ENCODE results near the gene DNAJB1. TPM values are rescaled to one million over a fixed set of nuclear protein-coding genes. Genes with fewer than 3 reads are reported as not detected.
A peak's percentile ranks its signal among the peaks of the same experiment; 100 is the strongest.

The DNAJB1 gene
- total and polyA plus RNA-seq, 2 experiments from 2014 or later: 43.2 to 53.3 TPM

DNA sequence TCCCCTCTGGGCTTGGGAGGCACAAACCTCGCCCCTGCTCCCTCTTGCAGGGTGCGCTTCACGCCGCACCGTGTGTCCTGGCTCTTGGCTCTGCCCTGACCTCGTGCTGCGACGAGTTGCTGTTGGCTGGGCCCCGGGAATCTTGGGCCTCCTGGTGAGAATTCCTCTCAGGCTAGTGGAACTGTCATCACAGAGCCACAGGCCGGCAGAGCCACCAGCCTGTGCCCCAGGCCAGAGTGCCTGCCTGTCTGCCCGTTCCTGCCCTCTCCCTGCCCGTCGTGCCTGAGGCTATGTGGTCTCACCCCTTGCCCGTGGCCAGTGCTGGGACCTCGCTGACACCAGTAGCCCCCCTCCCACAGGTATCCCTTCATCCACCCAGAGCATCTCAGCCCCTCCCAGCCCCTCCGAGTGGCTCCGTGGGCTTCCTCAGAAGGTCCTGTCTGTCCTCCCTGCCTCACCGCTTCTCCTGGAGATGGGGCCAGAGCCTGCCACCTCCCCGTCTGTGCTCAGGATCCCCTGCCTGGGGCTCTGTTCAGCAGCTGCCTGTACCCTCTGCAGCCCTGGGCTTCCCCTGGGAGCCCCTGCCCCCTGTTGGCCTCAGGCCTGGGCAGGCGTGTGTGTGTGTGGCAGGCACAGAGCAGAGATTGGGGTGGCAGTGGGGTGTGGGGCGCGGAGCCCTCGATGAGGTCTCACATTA lies 40.3 kb upstream of the DNAJB1 start:
- Histone ChIP-seq H3K9me2 (ENCODE audit: insufficient read depth) (no peaks in the 10 kb centered on the region), H3K4me2 (peak overlapping the region; percentile 32; the same call in 1 of the 2 replicates), H3K36me3 (ENCODE audit: insufficient read depth) (no peaks in the 10 kb centered on the region), H3F3A (replicated peaks; ENCODE audit: low read depth) (peaks cover 4% of the 10 kb centered on the region; the same call in 1 of the 2 replicates), H3K27ac (ENCODE audit: low read depth) (no peak overlapping the region), H2AFZ (no peak overlapping the region), H3K79me2 (replicated peaks; ENCODE audit: insufficient read depth) (peaks cover 47% of the 10 kb centered on the region), H3K27me3 (ENCODE audit: insufficient read depth) (no peaks in the 10 kb centered on the region), H3K4me3 (no peak overlapping the region), H3K4me1 (ENCODE audit: insufficient read depth) (peaks cover 36% of the 10 kb centered on the region), H4K20me1 (replicated peaks; ENCODE audit: insufficient read depth) (peaks cover 6% of the 10 kb centered on the region)
- Mint-ChIP-seq H3K27ac (no peak overlapping the region), H3K27me3 (ENCODE audit: insufficient read depth, low read depth, poor library complexity) (peaks cover 21% of the 10 kb centered on the region), H3K36me3 (ENCODE audit: low read depth) (no peaks in the 10 kb centered on the region), H3K4me3 (no peak overlapping the region), H3K9me3 (no peaks in the 10 kb centered on the region), H3K4me1 (peaks cover 42% of the 10 kb centered on the region)
- no peak for DNase-seq (ENCODE audit: low spot score)
- TF ChIP-seq POLR2AphosphoS5 (IDR thresholded peaks at IDR 0.05; ENCODE audit: low read depth): no peak
- ATAC-seq: no peak

DNA sequence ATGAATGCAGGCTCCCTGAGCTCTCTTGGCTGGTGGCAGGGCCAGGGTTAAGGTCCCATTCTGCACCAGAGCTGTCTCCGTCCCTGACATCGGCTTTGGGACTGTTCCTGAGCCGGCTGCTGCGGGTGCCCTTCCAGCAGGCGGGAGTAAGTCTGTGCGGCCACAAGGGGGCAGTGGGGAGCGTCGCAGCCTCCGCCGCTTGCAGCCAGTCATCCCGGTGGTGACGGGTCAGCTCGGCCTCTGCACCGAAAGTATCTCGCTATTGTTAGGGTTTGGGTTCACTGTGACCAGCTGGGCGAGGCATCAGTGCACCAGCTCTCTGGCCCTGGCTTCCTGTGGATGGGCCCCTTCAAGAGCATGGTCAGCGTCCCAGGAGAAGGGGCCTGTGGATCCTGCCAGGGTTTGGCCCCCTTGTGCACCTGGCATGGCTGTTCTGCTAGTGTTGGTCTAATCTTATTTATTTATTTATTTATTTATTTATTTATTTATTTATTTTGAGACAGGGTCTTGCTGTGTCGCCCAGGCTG lies 38.5 kb upstream of the DNAJB1 start:
- H3K4me3 ChIP-seq: no peak overlapping the region
- H3K36me3 ChIP-seq (ENCODE audit: insufficient read depth): no peaks in the 10 kb centered on the region
- H3K4me2 ChIP-seq: no peak overlapping the region
- H2AFZ ChIP-seq: no peak overlapping the region
- H3K27me3 Mint-ChIP-seq (ENCODE audit: insufficient read depth, low read depth, poor library complexity): peaks cover 22% of the 10 kb centered on the region
- peaks cover 62% of the 10 kb centered on the region for H3K79me2 ChIP-seq (replicated peaks; ENCODE audit: insufficient read depth)
- H3K4me3 Mint-ChIP-seq: no peak overlapping the region
- no peaks in the 10 kb centered on the region for H3K9me3 Mint-ChIP-seq
- H3K9me2 ChIP-seq (ENCODE audit: insufficient read depth): no peaks in the 10 kb centered on the region
- 0 out of 2 replicates have a peak overlapping the region, but pooled peaks have one; percentile 72 for H3K27ac ChIP-seq (ENCODE audit: low read depth)
- H3K4me1 ChIP-seq (ENCODE audit: insufficient read depth): peaks cover 20% of the 10 kb centered on the region; the same call in 1 of the 2 replicates
- ATAC-seq (peak; percentile 75), DNase-seq (ENCODE audit: low spot score) (peak; percentile 93)
- H3K27ac Mint-ChIP-seq: peak overlapping the region; percentile 19; the same call in 1 of the 2 replicates
- H3F3A ChIP-seq (replicated peaks; ENCODE audit: low read depth): peaks cover 3% of the 10 kb centered on the region; the same call in 1 of the 2 replicates
- H3K27me3 ChIP-seq (ENCODE audit: insufficient read depth): no peaks in the 10 kb centered on the region
- H3K4me1 Mint-ChIP-seq: peaks cover 32% of the 10 kb centered on the region
- no peaks in the 10 kb centered on the region for H3K36me3 Mint-ChIP-seq (ENCODE audit: low read depth)
- H4K20me1 ChIP-seq (replicated peaks; ENCODE audit: insufficient read depth): peaks cover 10% of the 10 kb centered on the region; the same call in 1 of the 2 replicates
- TF ChIP-seq CREB1 (CRISPR knock-in tag; IDR thresholded peaks at IDR 0.05; ENCODE audit: low read depth) (peak; percentile 54), ZNF114 (CRISPR knock-in tag; IDR thresholded peaks at IDR 0.05) (no peak), EZH2 (IDR thresholded peaks at IDR 0.05; ENCODE audit: low read depth, unreplicated experiment) (no peak), POLR2AphosphoS5 (IDR thresholded peaks at IDR 0.05; ENCODE audit: low read depth) (no peak), JUNB (IDR thresholded peaks at IDR 0.05; ENCODE audit: unreplicated experiment) (no peak), STAT1 (IDR thresholded peaks at IDR 0.05; ENCODE audit: unreplicated experiment) (no peak), NANOG (IDR thresholded peaks at IDR 0.05; ENCODE audit: borderline replicate concordance) (no peak), EZH2phosphoT487 (IDR thresholded peaks at IDR 0.05; ENCODE audit: unreplicated experiment) (no peak)
- TF ChIP-seq, protein P1, sequence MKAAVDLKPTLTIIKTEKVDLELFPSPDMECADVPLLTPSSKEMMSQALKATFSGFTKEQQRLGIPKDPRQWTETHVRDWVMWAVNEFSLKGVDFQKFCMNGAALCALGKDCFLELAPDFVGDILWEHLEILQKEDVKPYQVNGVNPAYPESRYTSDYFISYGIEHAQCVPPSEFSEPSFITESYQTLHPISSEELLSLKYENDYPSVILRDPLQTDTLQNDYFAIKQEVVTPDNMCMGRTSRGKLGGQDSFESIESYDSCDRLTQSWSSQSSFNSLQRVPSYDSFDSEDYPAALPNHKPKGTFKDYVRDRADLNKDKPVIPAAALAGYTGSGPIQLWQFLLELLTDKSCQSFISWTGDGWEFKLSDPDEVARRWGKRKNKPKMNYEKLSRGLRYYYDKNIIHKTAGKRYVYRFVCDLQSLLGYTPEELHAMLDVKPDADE (IDR thresholded peaks at IDR 0.05): no peak
- TF ChIP-seq, protein P2, sequence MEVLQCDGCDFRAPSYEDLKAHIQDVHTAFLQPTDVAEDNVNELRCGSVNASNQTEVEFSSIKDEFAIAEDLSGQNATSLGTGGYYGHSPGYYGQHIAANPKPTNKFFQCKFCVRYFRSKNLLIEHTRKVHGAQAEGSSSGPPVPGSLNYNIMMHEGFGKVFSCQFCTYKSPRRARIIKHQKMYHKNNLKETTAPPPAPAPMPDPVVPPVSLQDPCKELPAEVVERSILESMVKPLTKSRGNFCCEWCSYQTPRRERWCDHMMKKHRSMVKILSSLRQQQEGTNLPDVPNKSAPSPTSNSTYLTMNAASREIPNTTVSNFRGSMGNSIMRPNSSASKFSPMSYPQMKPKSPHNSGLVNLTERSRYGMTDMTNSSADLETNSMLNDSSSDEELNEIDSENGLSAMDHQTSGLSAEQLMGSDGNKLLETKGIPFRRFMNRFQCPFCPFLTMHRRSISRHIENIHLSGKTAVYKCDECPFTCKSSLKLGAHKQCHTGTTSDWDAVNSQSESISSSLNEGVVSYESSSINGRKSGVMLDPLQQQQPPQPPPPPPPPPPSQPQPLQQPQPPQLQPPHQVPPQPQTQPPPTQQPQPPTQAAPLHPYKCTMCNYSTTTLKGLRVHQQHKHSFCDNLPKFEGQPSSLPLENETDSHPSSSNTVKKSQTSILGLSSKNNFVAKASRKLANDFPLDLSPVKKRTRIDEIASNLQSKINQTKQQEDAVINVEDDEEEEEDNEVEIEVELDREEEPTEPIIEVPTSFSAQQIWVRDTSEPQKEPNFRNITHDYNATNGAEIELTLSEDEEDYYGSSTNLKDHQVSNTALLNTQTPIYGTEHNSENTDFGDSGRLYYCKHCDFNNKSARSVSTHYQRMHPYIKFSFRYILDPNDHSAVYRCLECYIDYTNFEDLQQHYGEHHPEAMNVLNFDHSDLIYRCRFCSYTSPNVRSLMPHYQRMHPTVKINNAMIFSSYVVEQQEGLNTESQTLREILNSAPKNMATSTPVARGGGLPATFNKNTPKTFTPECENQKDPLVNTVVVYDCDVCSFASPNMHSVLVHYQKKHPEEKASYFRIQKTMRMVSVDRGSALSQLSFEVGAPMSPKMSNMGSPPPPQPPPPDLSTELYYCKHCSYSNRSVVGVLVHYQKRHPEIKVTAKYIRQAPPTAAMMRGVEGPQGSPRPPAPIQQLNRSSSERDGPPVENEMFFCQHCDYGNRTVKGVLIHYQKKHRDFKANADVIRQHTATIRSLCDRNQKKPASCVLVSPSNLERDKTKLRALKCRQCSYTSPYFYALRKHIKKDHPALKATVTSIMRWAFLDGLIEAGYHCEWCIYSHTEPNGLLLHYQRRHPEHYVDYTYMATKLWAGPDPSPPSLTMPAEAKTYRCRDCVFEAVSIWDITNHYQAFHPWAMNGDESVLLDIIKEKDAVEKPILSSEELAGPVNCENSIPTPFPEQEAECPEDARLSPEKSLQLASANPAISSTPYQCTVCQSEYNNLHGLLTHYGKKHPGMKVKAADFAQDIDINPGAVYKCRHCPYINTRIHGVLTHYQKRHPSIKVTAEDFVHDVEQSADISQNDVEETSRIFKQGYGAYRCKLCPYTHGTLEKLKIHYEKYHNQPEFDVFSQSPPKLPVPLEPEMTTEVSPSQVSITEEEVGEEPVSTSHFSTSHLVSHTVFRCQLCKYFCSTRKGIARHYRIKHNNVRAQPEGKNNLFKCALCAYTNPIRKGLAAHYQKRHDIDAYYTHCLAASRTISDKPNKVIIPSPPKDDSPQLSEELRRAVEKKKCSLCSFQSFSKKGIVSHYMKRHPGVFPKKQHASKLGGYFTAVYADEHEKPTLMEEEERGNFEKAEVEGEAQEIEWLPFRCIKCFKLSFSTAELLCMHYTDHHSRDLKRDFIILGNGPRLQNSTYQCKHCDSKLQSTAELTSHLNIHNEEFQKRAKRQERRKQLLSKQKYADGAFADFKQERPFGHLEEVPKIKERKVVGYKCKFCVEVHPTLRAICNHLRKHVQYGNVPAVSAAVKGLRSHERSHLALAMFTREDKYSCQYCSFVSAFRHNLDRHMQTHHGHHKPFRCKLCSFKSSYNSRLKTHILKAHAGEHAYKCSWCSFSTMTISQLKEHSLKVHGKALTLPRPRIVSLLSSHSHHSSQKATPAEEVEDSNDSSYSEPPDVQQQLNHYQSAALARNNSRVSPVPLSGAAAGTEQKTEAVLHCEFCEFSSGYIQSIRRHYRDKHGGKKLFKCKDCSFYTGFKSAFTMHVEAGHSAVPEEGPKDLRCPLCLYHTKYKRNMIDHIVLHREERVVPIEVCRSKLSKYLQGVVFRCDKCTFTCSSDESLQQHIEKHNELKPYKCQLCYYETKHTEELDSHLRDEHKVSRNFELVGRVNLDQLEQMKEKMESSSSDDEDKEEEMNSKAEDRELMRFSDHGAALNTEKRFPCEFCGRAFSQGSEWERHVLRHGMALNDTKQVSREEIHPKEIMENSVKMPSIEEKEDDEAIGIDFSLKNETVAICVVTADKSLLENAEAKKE (CRISPR knock-in tag; IDR thresholded peaks at IDR 0.05): no peak
- TF ChIP-seq, protein P3, sequence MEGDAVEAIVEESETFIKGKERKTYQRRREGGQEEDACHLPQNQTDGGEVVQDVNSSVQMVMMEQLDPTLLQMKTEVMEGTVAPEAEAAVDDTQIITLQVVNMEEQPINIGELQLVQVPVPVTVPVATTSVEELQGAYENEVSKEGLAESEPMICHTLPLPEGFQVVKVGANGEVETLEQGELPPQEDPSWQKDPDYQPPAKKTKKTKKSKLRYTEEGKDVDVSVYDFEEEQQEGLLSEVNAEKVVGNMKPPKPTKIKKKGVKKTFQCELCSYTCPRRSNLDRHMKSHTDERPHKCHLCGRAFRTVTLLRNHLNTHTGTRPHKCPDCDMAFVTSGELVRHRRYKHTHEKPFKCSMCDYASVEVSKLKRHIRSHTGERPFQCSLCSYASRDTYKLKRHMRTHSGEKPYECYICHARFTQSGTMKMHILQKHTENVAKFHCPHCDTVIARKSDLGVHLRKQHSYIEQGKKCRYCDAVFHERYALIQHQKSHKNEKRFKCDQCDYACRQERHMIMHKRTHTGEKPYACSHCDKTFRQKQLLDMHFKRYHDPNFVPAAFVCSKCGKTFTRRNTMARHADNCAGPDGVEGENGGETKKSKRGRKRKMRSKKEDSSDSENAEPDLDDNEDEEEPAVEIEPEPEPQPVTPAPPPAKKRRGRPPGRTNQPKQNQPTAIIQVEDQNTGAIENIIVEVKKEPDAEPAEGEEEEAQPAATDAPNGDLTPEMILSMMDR (conservative IDR thresholded peaks at IDR 0.05; ENCODE audit: low read depth in 2 of 2): peak; percentile 89 to 96

Data from GM23338 (cell line).